Cardiac septum (tissue), 1 donor: ENCODE results near the gene UBE2E3. TPM values are rescaled to one million over a fixed set of nuclear protein-coding genes. Genes with fewer than 3 reads are reported as not detected.

Experiments
- DNase-seq: peaks from one replicate; pipeline ENCODE4 v3.0.0-alpha.2; 2020; ENCODE audit warnings: low spot score
- intact Hi-C: fragments of 100-400 bp; cut with DNase I; formaldehyde crosslinking; loops from one replicate; pipeline ENCODE4 v1.14.0; 2022
- total RNA-seq: library from RNA; stranded (reverse); fragmentation: NEBNext Ultra II Directional; extraction: Animal tissue kit (Norgen Biotek cat#: 25700); gene quantifications from one replicate; pipeline ENCODE4 v1.2.1, GENCODE V29; 2021
- donor health status: DM: no; HTN: no; CAD: no.

The UBE2E3 gene
- total RNA-seq, 1 donor from 2014 or later = 41.0 TPM

DNA sequence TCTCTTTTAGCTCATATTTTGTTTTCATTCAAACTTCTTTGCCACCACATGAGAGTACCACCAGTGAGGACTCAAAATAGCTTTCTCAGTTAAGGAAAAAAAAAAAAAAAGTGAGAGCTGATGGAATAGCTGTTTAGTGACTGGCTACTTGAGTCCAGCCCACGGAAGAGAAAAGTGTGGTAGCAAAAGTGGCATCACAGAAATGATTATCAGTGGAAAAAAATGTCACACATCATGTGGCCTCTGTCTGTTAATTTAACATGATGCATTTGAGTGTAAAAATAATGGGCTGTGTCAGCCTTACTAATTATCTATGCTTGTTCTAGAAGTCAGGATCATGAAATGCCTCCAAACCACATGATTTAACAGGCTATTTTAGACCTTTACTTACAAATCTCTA is 132.5 kb downstream of the UBE2E3 start:
- DNase-seq = no peak
- intact Hi-C loops = no loop called here
